Measurements from ENCODE around the gene GGT5.
"Not testable (repeated sequence)": the region's sequence is repeated elsewhere in the genome, so short reads cannot be mapped to it uniquely, and the experiment has no call there.

Gene GGT5

GRCh38 chr22:24205438-24206195 lies 39.3 kb downstream of the GGT5 start:
- DNase-seq (ENCODE audit: low read depth in 2 of 2): no peak

GRCh38 chr22:24203856-24204255 lies 41.0 kb downstream of the GGT5 start:
- DNase-seq (ENCODE audit: low read depth in 2 of 2): not testable (repeated sequence)

- DNase-seq (ENCODE audit: low read depth in 2 of 2): no peak
Measured at GRCh38 chr22:24201681-24202614, 42.9 kb downstream of the GGT5 start.

GRCh38 chr22:24200619-24201212 lies 44.2 kb downstream of the GGT5 start:
- no peak for DNase-seq (ENCODE audit: low read depth in 2 of 2)

GRCh38 chr22:24198682-24199052 lies 46.2 kb downstream of the GGT5 start:
- no peak for DNase-seq (ENCODE audit: low read depth in 2 of 2)

GRCh38 chr22:24191893-24192292 lies 53.0 kb downstream of the GGT5 start:
- DNase-seq (ENCODE audit: low read depth in 2 of 2): no peak

GRCh38 chr22:24191381-24191841 lies 53.5 kb downstream of the GGT5 start:
- no peak for DNase-seq (ENCODE audit: low read depth in 2 of 2)

- no peak for DNase-seq (ENCODE audit: low read depth in 2 of 2)
Measured at GRCh38 chr22:24190596-24191208, 54.2 kb downstream of the GGT5 start.

- no peak for DNase-seq (ENCODE audit: low read depth in 2 of 2)
Measured at GRCh38 chr22:24190159-24190540, 54.7 kb downstream of the GGT5 start.

- no peak for DNase-seq (ENCODE audit: low read depth in 2 of 2)
Measured at GRCh38 chr22:24189249-24190158, 55.4 kb downstream of the GGT5 start.

GRCh38 chr22:24188705-24189248 lies 56.1 kb downstream of the GGT5 start:
- DNase-seq (ENCODE audit: low read depth in 2 of 2): no peak

- no peak for DNase-seq (ENCODE audit: low read depth in 2 of 2)
Measured at GRCh38 chr22:24187731-24188644, 56.9 kb downstream of the GGT5 start.

- DNase-seq (ENCODE audit: low read depth in 2 of 2): no peak
Measured at GRCh38 chr22:24186892-24187670, 57.8 kb downstream of the GGT5 start.

- no peak for DNase-seq (ENCODE audit: low read depth in 2 of 2)
Measured at GRCh38 chr22:24186352-24186740, 58.5 kb downstream of the GGT5 start.

- DNase-seq (ENCODE audit: low read depth in 2 of 2): no peak
Measured at GRCh38 chr22:24185501-24186351, 59.2 kb downstream of the GGT5 start.

GRCh38 chr22:24185001-24185500 lies 59.8 kb downstream of the GGT5 start:
- no peak for DNase-seq (ENCODE audit: low read depth in 2 of 2)

GRCh38 chr22:24184057-24184798 lies 60.7 kb downstream of the GGT5 start:
- no peak for DNase-seq (ENCODE audit: low read depth in 2 of 2)

Data from fibroblast of skin of left quadriceps (primary cell).